ENCODE measurements around the gene SOX5.

SOX5 gene

DNA sequence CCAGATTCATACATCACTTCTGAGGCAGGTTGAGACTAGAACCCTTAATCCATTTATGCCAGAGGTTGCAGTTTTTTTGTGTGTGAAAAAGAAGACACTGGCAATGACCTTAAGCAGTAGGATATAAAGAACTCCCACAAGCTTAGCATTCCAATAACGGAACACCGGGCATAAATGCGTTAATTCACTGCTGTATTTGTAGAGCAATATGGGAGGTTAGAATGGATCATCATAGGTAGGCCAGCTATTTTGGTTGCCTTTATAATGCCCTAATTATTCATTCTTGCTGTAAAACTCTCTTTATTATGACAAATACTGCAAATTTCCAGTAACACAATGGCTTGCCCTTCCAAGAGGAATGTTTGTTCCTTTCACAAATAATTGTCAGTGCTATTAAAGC, 322.7 kb downstream of the SOX5 start:
- no peak for DNase-seq (ENCODE audit: low read depth)
- H3K4me3 ChIP-seq (ENCODE audit: low read depth, low read length), result no peak overlapping the region
- TF ChIP-seq, protein P1, sequence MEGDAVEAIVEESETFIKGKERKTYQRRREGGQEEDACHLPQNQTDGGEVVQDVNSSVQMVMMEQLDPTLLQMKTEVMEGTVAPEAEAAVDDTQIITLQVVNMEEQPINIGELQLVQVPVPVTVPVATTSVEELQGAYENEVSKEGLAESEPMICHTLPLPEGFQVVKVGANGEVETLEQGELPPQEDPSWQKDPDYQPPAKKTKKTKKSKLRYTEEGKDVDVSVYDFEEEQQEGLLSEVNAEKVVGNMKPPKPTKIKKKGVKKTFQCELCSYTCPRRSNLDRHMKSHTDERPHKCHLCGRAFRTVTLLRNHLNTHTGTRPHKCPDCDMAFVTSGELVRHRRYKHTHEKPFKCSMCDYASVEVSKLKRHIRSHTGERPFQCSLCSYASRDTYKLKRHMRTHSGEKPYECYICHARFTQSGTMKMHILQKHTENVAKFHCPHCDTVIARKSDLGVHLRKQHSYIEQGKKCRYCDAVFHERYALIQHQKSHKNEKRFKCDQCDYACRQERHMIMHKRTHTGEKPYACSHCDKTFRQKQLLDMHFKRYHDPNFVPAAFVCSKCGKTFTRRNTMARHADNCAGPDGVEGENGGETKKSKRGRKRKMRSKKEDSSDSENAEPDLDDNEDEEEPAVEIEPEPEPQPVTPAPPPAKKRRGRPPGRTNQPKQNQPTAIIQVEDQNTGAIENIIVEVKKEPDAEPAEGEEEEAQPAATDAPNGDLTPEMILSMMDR (IDR thresholded peaks at IDR 0.05; ENCODE audit: low read depth, low read length, missing control alignments), result no peak

DNA sequence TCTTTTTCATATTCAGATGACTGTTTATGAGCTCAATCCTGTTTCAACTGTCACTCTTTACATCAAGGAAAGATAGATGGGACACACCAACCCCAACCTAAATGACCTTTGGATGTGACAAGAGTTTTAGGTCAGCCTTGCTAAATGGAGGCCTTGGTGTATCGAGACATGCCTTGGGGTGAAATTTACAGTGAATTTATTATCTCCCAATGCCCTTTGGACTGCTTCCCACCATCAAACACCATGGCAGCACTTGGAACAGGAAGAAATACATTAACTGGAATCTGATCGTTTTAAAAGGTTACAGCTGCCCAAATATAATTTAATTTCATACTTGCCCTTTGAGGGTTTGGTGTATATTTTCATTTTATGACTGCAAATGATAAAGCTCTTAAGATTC, 327.6 kb downstream of the SOX5 start:
- no peak for DNase-seq (ENCODE audit: low read depth)
- H3K4me3 ChIP-seq (ENCODE audit: low read depth, low read length), result no peak overlapping the region
- TF ChIP-seq, protein P1 (IDR thresholded peaks at IDR 0.05; ENCODE audit: low read depth, low read length, missing control alignments), result no peak

DNA sequence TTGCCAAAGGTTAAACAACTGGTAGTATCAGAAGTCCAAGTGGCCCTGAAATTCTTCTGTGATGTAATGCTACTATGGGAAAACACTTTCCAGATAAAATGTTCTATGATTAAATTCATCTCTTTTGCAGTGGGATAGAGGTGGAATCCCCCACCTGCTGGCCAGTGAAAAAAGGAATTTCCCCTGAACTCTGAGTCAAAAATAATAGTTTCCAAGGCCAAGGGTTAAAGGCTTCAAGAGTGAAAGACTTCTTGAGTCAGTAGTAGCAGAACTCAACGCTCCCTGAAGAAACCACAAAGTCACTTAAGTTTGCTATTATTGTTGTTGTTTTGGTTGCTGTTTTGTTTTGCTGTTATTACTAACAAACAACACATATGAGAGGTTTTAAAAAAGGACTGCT, 330.8 kb downstream of the SOX5 start:
- TF ChIP-seq, protein P1 (IDR thresholded peaks at IDR 0.05; ENCODE audit: low read depth, low read length, missing control alignments), result no peak
- no peak for DNase-seq (ENCODE audit: low read depth)
- H3K4me3 ChIP-seq (ENCODE audit: low read depth, low read length), result no peak overlapping the region

DNA sequence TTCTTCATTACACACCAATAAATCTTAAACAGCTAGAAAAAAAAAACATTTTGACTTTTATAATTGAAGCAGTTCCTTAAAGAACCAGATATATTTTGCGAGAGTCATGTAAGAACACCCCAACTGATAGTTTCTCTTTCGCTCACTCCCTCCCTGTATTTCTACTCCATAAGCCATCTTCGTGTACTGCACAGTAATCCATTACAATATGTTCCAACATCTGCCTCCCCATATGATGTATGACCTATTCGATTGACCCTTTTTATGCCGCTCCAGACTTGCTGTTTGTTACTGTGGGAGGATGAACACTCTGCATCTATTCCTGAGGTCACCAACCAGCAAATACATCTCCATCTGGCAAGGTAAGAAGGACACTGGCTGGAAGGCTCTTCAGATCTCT, 331.7 kb downstream of the SOX5 start:
- H3K4me3 ChIP-seq (ENCODE audit: low read depth, low read length), result no peak overlapping the region
- DNase-seq (ENCODE audit: low read depth), result no peak
- TF ChIP-seq, protein P1 (IDR thresholded peaks at IDR 0.05; ENCODE audit: low read depth, low read length, missing control alignments), result no peak

DNA sequence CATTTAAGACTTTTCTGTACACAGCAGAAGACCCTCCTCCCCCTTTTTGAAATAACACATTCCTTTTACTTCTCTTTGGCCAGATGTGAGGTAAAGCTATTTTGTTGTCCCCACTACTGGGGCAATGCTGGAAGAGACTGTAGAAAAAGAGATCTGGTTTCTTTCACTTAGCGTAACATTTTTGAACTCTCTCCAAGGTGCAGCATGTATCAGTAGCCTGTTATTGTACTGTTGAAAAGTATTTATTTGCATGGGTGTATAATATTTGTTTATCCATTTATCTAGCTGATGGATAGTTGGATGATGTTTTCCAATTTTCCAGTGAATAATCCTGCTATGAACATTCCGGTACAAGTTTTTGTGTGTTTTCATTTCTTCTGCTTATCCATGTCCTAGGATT, 335.2 kb downstream of the SOX5 start:
- DNase-seq (ENCODE audit: low read depth), result no peak

DNA sequence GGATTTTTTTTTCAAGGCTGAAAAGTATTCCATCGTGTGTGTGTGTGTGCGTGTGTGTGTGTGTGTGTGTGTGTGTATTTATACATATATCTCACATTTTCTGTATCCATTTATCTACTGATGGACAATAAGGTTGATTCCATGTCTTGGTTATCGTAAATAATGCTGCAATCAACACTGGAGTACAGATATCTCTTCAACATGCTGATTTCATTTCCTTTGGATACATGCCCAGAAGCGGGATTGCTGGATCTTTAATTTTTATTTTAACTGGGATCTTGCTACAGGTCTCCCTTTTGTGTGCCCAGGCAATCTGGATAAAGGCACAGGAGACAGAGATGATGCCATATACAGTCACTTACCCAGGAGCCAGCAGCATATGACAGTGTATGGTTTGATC, 338.1 kb downstream of the SOX5 start:
- DNase-seq (ENCODE audit: low read depth), result no peak
- TF ChIP-seq, protein P1 (IDR thresholded peaks at IDR 0.05; ENCODE audit: low read depth, low read length, missing control alignments), result no peak
- no peak overlapping the region for H3K4me3 ChIP-seq (ENCODE audit: low read depth, low read length)

More for the DNA sequence above, 335.2 kb downstream of the SOX5 start:
- TF ChIP-seq, protein P1 (IDR thresholded peaks at IDR 0.05; ENCODE audit: low read depth, low read length, missing control alignments), result no peak
- H3K4me3 ChIP-seq (ENCODE audit: low read depth, low read length), result no peak overlapping the region

DNA sequence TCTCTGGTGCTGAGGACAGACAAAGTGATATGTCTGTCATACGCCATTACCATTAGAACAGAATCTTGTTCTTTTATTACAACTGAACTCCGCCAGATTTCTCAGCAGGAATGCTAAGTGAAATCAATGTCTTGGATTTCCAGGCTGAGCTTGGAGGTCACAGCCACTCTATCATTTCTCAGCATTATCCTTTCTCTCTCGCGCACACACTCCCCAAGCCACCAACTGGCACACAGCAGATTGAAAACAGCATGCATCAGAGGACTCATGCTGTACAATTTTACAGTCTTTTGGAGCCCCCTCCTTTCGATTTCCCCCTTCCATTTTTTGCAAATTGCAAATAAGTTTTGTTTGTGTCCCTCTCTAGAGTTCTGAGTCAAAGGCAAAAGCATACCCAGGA, 348.6 kb downstream of the SOX5 start:
- no peak for DNase-seq (ENCODE audit: low read depth)
- TF ChIP-seq, protein P1 (IDR thresholded peaks at IDR 0.05; ENCODE audit: low read depth, low read length, missing control alignments), result no peak

More for the DNA sequence above, 348.6 kb downstream of the SOX5 start:
- no peak overlapping the region for H3K4me3 ChIP-seq (ENCODE audit: low read depth, low read length)

Measured in GM12864 (cell line).